ENCODE results near the gene ADAMTS16.

DNA sequence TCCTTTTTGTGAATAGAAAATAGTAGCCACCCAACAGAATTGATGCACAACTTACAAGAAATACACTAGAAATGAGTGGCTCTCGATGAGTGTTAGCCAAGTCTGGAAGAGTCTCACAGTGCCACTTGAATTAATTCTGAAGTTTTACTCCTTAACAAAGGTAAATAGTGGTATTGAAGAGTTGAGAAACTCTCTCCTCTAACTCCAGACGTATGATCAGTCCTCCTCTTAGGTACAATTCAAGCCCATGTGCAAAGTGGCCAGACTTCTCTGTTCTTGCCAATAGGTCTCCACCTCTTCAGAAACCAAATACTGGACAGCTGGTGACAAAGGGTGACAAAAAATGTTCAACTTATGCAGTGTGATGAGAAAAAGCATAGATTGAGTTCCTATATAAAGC, 38.5 kb upstream of the ADAMTS16 start:
- TF ChIP-seq, protein P1, sequence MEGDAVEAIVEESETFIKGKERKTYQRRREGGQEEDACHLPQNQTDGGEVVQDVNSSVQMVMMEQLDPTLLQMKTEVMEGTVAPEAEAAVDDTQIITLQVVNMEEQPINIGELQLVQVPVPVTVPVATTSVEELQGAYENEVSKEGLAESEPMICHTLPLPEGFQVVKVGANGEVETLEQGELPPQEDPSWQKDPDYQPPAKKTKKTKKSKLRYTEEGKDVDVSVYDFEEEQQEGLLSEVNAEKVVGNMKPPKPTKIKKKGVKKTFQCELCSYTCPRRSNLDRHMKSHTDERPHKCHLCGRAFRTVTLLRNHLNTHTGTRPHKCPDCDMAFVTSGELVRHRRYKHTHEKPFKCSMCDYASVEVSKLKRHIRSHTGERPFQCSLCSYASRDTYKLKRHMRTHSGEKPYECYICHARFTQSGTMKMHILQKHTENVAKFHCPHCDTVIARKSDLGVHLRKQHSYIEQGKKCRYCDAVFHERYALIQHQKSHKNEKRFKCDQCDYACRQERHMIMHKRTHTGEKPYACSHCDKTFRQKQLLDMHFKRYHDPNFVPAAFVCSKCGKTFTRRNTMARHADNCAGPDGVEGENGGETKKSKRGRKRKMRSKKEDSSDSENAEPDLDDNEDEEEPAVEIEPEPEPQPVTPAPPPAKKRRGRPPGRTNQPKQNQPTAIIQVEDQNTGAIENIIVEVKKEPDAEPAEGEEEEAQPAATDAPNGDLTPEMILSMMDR (IDR thresholded peaks at IDR 0.05) = no peak
- no peak for TF ChIP-seq POLR2A (IDR thresholded peaks at IDR 0.05)
